ENCODE measurements around the gene RRP9.
"Not testable (repeated sequence)": the region's sequence is repeated elsewhere in the genome, so short reads cannot be mapped to it uniquely, and the experiment has no call there.

DNA sequence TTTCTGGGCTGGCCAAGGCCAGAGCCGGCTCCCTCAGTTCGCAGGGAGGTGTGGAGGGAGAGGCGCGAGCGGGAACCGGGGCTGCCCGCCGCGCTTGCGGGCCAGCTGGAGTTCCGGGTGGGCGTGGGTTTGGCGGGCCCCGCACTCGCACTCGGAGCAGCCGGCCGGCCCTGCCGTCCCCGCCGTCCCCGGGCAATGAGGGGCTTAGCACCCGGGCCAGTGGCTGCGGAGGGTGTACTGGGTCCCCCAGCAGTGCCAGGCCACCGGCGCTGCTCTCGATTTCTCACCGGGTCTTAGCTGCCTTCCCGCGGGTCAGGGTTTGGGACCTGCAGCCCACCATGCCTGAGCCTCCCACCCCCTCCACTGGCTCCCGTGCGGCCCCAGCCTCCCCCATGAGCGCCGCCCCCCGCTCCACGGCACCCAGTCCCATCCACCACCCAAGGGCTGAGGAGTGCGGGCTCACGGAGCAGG lies 48.8 kb upstream of the RRP9 start:
- not testable (repeated sequence) for TF ChIP-seq POLR2A, SPI1, POLR2AphosphoS5 (IDR thresholded peaks at IDR 0.05; ENCODE audit: low read depth, low read length)
